GM23338 (cell line): ENCODE results near the gene RASGRP1. TPM values are rescaled to one million over a fixed set of nuclear protein-coding genes. Genes with fewer than 3 reads are reported as not detected.

Experiments used
- ATAC-seq: fragments of 200-7000 bp; cut with Tn5 transposase; 3 replicates; pipeline ENCODE4 v1.9.1; 2020
- DNase-seq: peaks from one replicate; pipeline ENCODE4 v3.0.0-alpha.2; 2015; ENCODE audit warnings: low spot score
- H2AFZ ChIP-seq: fragments of 200-600 bp; sonication (generic); 2 replicates; pipeline ENCODE4 v1.8.0; 2016; ENCODE audit warnings: antibody characterized with exemption, mild to moderate bottlenecking, moderate library complexity
- H3F3A ChIP-seq: fragments of 200-600 bp; sonication (generic); replicated peaks from 2 replicates; pipeline ENCODE4 v1.8.0; 2017; ENCODE audit warnings: antibody characterized with exemption, mixed run types, low read depth
- H3K27ac ChIP-seq: fragments of 200-600 bp; sonication (generic); 2 replicates; pipeline ENCODE4 v1.6.1; 2016; ENCODE audit warnings: low read depth
- H3K27me3 ChIP-seq: fragments of 200-600 bp; sonication (generic); 2 replicates; pipeline ENCODE4 v1.8.0; 2016; ENCODE audit warnings: mild to moderate bottlenecking, mixed run types, moderate library complexity; ENCODE audit not compliant: insufficient read depth
- H3K36me3 ChIP-seq: fragments of 200-600 bp; sonication (generic); 2 replicates; pipeline ENCODE4 v1.8.0; 2016; ENCODE audit warnings: mild to moderate bottlenecking; ENCODE audit not compliant: insufficient read depth
- H3K4me1 ChIP-seq: fragments of 200-600 bp; sonication (generic); 2 replicates; pipeline ENCODE4 v1.8.0; 2016; ENCODE audit warnings: mild to moderate bottlenecking, moderate library complexity; ENCODE audit not compliant: insufficient read depth
- H3K4me2 ChIP-seq: fragments of 200-600 bp; sonication (generic); 2 replicates; pipeline ENCODE4 v1.7.1; 2017; ENCODE audit warnings: mixed run types
- H3K4me3 ChIP-seq: fragments of 200-600 bp; sonication (generic); 2 replicates; pipeline ENCODE4 v1.6.1; 2016; ENCODE audit warnings: mixed run types
- H3K79me2 ChIP-seq: fragments of 200-600 bp; sonication (generic); replicated peaks from 2 replicates; pipeline ENCODE4 v1.8.0; 2017; ENCODE audit warnings: mild to moderate bottlenecking; ENCODE audit not compliant: insufficient read depth
- H3K9me2 ChIP-seq: fragments of 200-600 bp; sonication (generic); 2 replicates; pipeline ENCODE4 v1.8.0; 2017; ENCODE audit not compliant: insufficient read depth
- H4K20me1 ChIP-seq: fragments of 200-600 bp; sonication (generic); replicated peaks from 2 replicates; pipeline ENCODE4 v1.8.0; 2017; ENCODE audit warnings: mild to moderate bottlenecking; ENCODE audit not compliant: insufficient read depth
- H3K27ac Mint-ChIP-seq: 2 replicates; pipeline ENCODE4 v1.8.0; 2020; ENCODE audit warnings: inconsistent platforms, mild to moderate bottlenecking, moderate library complexity, mixed read lengths
- H3K27me3 Mint-ChIP-seq: 3 replicates; pipeline ENCODE4 v1.8.0; 2022; ENCODE audit warnings: low read depth, mild to moderate bottlenecking, moderate library complexity, mixed read lengths, inconsistent platforms; ENCODE audit not compliant: insufficient read depth, poor library complexity
- H3K36me3 Mint-ChIP-seq: 3 replicates; pipeline ENCODE4 v1.8.0; 2021; ENCODE audit warnings: low read depth, mild to moderate bottlenecking, inconsistent platforms, moderate library complexity, mixed read lengths
- H3K4me1 Mint-ChIP-seq: 3 replicates; pipeline ENCODE4 v1.8.0; 2020; ENCODE audit warnings: mild to moderate bottlenecking, inconsistent platforms, mixed read lengths
- H3K4me3 Mint-ChIP-seq: 3 replicates; pipeline ENCODE4 v1.8.0; 2021; ENCODE audit warnings: moderate library complexity, mild to moderate bottlenecking, inconsistent platforms, mixed read lengths
- H3K9me3 Mint-ChIP-seq: 3 replicates; pipeline ENCODE4 v1.8.0; 2020; ENCODE audit warnings: moderate library complexity, mild to moderate bottlenecking, inconsistent platforms, mixed read lengths
- CREB1 ChIP-seq: fragments of 250-450 bp; sonication (Bioruptor Pico); IDR thresholded peaks from 2 replicates; pipeline ENCODE4 v1.5.0; 2020; ENCODE audit warnings: low read depth, mild to moderate bottlenecking, moderate library complexity
- CTCF ChIP-seq, 2 experiments: fragments of 200-600 bp in 1 of 2; sonication (generic) in 1 of 2; conservative IDR thresholded peaks; 2 replicates each; pipeline versions ENCODE4 v1.5.1 to v1.6.1; 2016 to 2017; ENCODE audit warnings: antibody characterized with exemption in 2 of 2, low read depth in 2 of 2, mild to moderate bottlenecking in 2 of 2, moderate library complexity in 1 of 2
- EZH2 ChIP-seq: fragments of 200-600 bp; sonication (generic); IDR thresholded peaks from one replicate; pipeline ENCODE4 v1.8.0; 2017; ENCODE audit warnings: antibody characterized with exemption, mild to moderate bottlenecking, low read depth; ENCODE audit not compliant: unreplicated experiment
- EZH2phosphoT487 ChIP-seq: fragments of 200-600 bp; sonication (generic); IDR thresholded peaks from one replicate; pipeline ENCODE4 v1.8.1; 2018; ENCODE audit warnings: antibody characterized with exemption; ENCODE audit not compliant: unreplicated experiment
- JUNB ChIP-seq: IDR thresholded peaks from one replicate; pipeline ENCODE4 v1.6.1; 2016; ENCODE audit warnings: antibody characterized with exemption; ENCODE audit not compliant: unreplicated experiment
- NANOG ChIP-seq: IDR thresholded peaks from 2 replicates; pipeline ENCODE4 v1.6.1; 2016; ENCODE audit warnings: antibody characterized with exemption, borderline replicate concordance
- POLR2AphosphoS5 ChIP-seq: IDR thresholded peaks from 2 replicates; pipeline ENCODE4 v1.6.1; 2016; ENCODE audit warnings: antibody characterized with exemption, low read depth
- REST ChIP-seq: IDR thresholded peaks from one replicate; pipeline ENCODE4 v1.6.1; 2018; ENCODE audit warnings: antibody characterized with exemption; ENCODE audit not compliant: unreplicated experiment
- STAT1 ChIP-seq: IDR thresholded peaks from one replicate; pipeline ENCODE4 v1.6.1; 2016; ENCODE audit warnings: antibody characterized with exemption; ENCODE audit not compliant: unreplicated experiment
- ZNF114 ChIP-seq: fragments of 250-450 bp; sonication (Bioruptor Pico); IDR thresholded peaks from 2 replicates; pipeline ENCODE4 v1.5.0; 2020; ENCODE audit warnings: mild to moderate bottlenecking, moderate library complexity
- ZNF331 ChIP-seq: fragments of 250-450 bp; sonication (Bioruptor Pico); IDR thresholded peaks from 2 replicates; pipeline ENCODE4 v1.5.0; 2020; ENCODE audit warnings: low read depth, mild to moderate bottlenecking, moderate library complexity
- ZNF462 ChIP-seq: fragments of 250-450 bp; sonication (Bioruptor Pico); IDR thresholded peaks from 2 replicates; pipeline ENCODE4 v1.5.0; 2020; ENCODE audit warnings: mild to moderate bottlenecking, moderate library complexity
- polyA plus RNA-seq: library from polyadenylated mRNA; unstranded; fragments of >200 nt; fragmentation: Nextera tagmentation; extraction: Ambion mirVana; gene quantifications from 2 replicates; pipeline ENCODE4 v1.2.1, GENCODE V29; 2016
- total RNA-seq: library from RNA; depleted of rRNA; stranded (reverse); fragments of >200 nt; shearing (Covaris generic); gene quantifications from 2 replicates; pipeline ENCODE4 v1.2.3, GENCODE V29; 2014
- TF ChIP-seq, protein P1 (sequence below): IDR thresholded peaks from 2 replicates; pipeline ENCODE4 v1.6.1; 2016; ENCODE audit warnings: antibody characterized with exemption

RASGRP1 gene
- total and polyA plus RNA-seq, 2 experiments from 2014 or later, result 1.1 to 1.2 TPM

GRCh38 chr15:38482572-38482971 is 82.0 kb downstream of the RASGRP1 start:
- H3F3A ChIP-seq, result no peaks in the 10 kb centered on the region
- no peaks in the 10 kb centered on the region for H3K27me3 ChIP-seq
- H3K9me2 ChIP-seq, result no peaks in the 10 kb centered on the region
- peaks cover 1% of the 10 kb centered on the region for H3K27me3 Mint-ChIP-seq
- H3K4me3 Mint-ChIP-seq, result no peak overlapping the region
- TF ChIP-seq ZNF114 (CRISPR knock-in tag), result no peak
- TF ChIP-seq STAT1, result no peak
- TF ChIP-seq ZNF331 (CRISPR knock-in tag), result no peak
- no peak for TF ChIP-seq ZNF462 (CRISPR knock-in tag)
- TF ChIP-seq REST, result no peak
- TF ChIP-seq NANOG, result no peak
- TF ChIP-seq, protein P1, sequence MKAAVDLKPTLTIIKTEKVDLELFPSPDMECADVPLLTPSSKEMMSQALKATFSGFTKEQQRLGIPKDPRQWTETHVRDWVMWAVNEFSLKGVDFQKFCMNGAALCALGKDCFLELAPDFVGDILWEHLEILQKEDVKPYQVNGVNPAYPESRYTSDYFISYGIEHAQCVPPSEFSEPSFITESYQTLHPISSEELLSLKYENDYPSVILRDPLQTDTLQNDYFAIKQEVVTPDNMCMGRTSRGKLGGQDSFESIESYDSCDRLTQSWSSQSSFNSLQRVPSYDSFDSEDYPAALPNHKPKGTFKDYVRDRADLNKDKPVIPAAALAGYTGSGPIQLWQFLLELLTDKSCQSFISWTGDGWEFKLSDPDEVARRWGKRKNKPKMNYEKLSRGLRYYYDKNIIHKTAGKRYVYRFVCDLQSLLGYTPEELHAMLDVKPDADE, result no peak
- no peak for TF ChIP-seq EZH2phosphoT487
- TF ChIP-seq JUNB, result no peak
- no peak for TF ChIP-seq EZH2
- TF ChIP-seq POLR2AphosphoS5, result no peak
- no peak for TF ChIP-seq CTCF (conservative IDR thresholded peaks at IDR 0.05; ENCODE audit: low read depth in 2 of 2)
- no peak for TF ChIP-seq CREB1
- H3K4me1 Mint-ChIP-seq, result no peaks in the 10 kb centered on the region
- peaks cover 4% of the 10 kb centered on the region; the same call in 1 of the 2 replicates for H3K36me3 ChIP-seq
- no peak overlapping the region for H3K27ac Mint-ChIP-seq
- H3K36me3 Mint-ChIP-seq, result peaks cover 8% of the 10 kb centered on the region; the same call in 1 of the 3 replicates
- H3K27ac ChIP-seq, result no peak overlapping the region
- H2AFZ ChIP-seq, result no peak overlapping the region
- no peaks in the 10 kb centered on the region; the same call in 1 of the 2 replicates for H4K20me1 ChIP-seq
- H3K4me3 ChIP-seq, result no peak overlapping the region
- no peak overlapping the region for H3K4me2 ChIP-seq
- no peak for ATAC-seq
- no peaks in the 10 kb centered on the region for H3K9me3 Mint-ChIP-seq
- no peaks in the 10 kb centered on the region for H3K4me1 ChIP-seq
- H3K79me2 ChIP-seq, result no peaks in the 10 kb centered on the region
- DNase-seq, result no peak
